ENCODE measurements around the gene FBP1.

DNA sequence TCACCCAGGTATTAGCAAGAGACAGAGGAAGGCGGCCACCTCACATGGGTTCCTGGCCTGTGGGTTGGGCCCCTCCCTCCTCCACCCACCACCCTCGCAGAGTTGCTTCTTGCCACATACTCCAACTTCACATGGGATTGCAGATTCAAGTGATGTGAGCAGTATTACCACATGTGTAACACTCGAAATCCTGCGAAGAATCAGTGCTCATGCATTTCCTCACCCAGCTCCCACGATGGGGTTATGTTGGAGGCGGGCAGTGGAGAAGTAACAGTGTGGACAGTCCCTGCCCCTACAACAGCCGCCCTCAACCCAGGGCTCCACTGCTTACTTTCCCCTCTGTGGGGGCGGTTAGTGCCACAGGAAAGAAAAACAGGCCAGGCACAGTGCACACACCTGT is 3.9 kb upstream of the FBP1 start:
- TF ChIP-seq, protein P1, sequence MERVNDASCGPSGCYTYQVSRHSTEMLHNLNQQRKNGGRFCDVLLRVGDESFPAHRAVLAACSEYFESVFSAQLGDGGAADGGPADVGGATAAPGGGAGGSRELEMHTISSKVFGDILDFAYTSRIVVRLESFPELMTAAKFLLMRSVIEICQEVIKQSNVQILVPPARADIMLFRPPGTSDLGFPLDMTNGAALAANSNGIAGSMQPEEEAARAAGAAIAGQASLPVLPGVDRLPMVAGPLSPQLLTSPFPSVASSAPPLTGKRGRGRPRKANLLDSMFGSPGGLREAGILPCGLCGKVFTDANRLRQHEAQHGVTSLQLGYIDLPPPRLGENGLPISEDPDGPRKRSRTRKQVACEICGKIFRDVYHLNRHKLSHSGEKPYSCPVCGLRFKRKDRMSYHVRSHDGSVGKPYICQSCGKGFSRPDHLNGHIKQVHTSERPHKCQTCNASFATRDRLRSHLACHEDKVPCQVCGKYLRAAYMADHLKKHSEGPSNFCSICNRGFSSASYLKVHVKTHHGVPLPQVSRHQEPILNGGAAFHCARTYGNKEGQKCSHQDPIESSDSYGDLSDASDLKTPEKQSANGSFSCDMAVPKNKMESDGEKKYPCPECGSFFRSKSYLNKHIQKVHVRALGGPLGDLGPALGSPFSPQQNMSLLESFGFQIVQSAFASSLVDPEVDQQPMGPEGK (CRISPR knock-in tag; IDR thresholded peaks at IDR 0.05; ENCODE audit: borderline replicate concordance), result no peak
- TF ChIP-seq ARNTL (CRISPR knock-in tag; IDR thresholded peaks at IDR 0.05; ENCODE audit: borderline replicate concordance, low read depth) (no peak), ZNF70 (CRISPR knock-in tag; IDR thresholded peaks at IDR 0.05) (no peak), ESRRG (CRISPR knock-in tag; IDR thresholded peaks at IDR 0.05) (no peak), ZFP3 (CRISPR knock-in tag; IDR thresholded peaks at IDR 0.05) (no peak), RARB (CRISPR knock-in tag; IDR thresholded peaks at IDR 0.05) (no peak), TCF4 (CRISPR knock-in tag; IDR thresholded peaks at IDR 0.05; ENCODE audit: borderline replicate concordance) (no peak)
- TF ChIP-seq, protein P2, sequence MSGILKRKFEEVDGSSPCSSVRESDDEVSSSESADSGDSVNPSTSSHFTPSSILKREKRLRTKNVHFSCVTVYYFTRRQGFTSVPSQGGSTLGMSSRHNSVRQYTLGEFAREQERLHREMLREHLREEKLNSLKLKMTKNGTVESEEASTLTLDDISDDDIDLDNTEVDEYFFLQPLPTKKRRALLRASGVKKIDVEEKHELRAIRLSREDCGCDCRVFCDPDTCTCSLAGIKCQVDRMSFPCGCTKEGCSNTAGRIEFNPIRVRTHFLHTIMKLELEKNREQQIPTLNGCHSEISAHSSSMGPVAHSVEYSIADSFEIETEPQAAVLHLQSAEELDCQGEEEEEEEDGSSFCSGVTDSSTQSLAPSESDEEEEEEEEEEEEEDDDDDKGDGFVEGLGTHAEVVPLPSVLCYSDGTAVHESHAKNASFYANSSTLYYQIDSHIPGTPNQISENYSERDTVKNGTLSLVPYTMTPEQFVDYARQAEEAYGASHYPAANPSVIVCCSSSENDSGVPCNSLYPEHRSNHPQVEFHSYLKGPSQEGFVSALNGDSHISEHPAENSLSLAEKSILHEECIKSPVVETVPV (CRISPR knock-in tag; IDR thresholded peaks at IDR 0.05), result no peak

All from SK-N-SH treated with all-trans-retinoic acid at 6 μM for 48 hours (cell line).